Sigmoid colon (tissue), 7 donors: ENCODE results near the gene AP2A1. TPM values are rescaled to one million over a fixed set of nuclear protein-coding genes. Genes with fewer than 3 reads are reported as not detected.

Experiments
- DNase-seq: peaks from one replicate; pipeline ENCODE4 v3.0.0-alpha.2; 2019
- H3K27ac ChIP-seq, 4 donors: fragments of 200-600 bp; sonication (generic); one replicate each; pipeline ENCODE4 v1.5.1; 2016 to 2019; ENCODE audit warnings: mild to moderate bottlenecking in 1 of 4
- H3K27me3 ChIP-seq, 3 donors: fragments of 200-600 bp; sonication (generic); one replicate each; pipeline ENCODE4 v1.5.1; 2019; ENCODE audit warnings: mild to moderate bottlenecking in 1 of 3
- H3K36me3 ChIP-seq, 4 donors: fragments of 200-600 bp; sonication (generic); one replicate each; pipeline ENCODE4 v1.5.1; 2016 to 2019
- H3K4me1 ChIP-seq, 4 donors: fragments of 200-600 bp; sonication (generic); one replicate each; pipeline ENCODE4 v1.5.1; 2017 to 2019
- H3K4me3 ChIP-seq, 4 donors: fragments of 200-600 bp; sonication (generic); one replicate each; pipeline ENCODE4 v1.5.1; 2017 to 2019; ENCODE audit warnings: mild to moderate bottlenecking in 2 of 4, moderate library complexity in 1 of 4
- H3K9me3 ChIP-seq, 4 donors: fragments of 200-600 bp in 3 of 4; sonication (generic) in 3 of 4; one replicate each; pipeline versions ENCODE4 v1.5.1 to v1.6.1; 2013 to 2019
- EP300 ChIP-seq, 4 donors: sonication (generic); formaldehyde crosslinking; IDR thresholded peaks; one replicate each; pipeline ENCODE4 v1.6.1; 2017; ENCODE audit warnings: antibody characterized with exemption in 4 of 4
- POLR2A ChIP-seq, 2 donors: fragments of 450-650 bp; IDR thresholded peaks; one replicate each; pipeline ENCODE4 v1.6.1; 2016; ENCODE audit warnings: antibody characterized with exemption in 2 of 2, mild to moderate bottlenecking in 2 of 2, moderate library complexity in 2 of 2
- POLR2AphosphoS5 ChIP-seq, 4 donors: sonication (generic); formaldehyde crosslinking; IDR thresholded peaks; one replicate each; pipeline ENCODE4 v1.6.1; 2017; ENCODE audit warnings: antibody characterized with exemption in 4 of 4
- WGBS, 2 donors: extraction: QIAGEN DNeasy Blood & Tissue Kit; methylation state at CpG; one replicate each; pipeline ENCODE4 v1.1.7; 2013; 5-methylcytosine and 5-hydroxymethylcytosine counted together
- intact Hi-C: fragments of 100-400 bp; cut with DNase I; formaldehyde crosslinking; loops from one replicate; pipeline ENCODE4 v1.15.1; 2023
- polyA plus RNA-seq, 3 donors: library from polyadenylated mRNA; stranded (reverse); fragments of 200-250 nt; gene quantifications; one replicate each; pipeline ENCODE4 v1.2.3, GENCODE V29; 2013
- total RNA-seq, 4 donors: library from RNA; depleted of rRNA; stranded (reverse); fragments of >200 nt; gene quantifications; one replicate each; pipeline ENCODE4 v1.1.0, GENCODE V29; 2016
- TF ChIP-seq, protein P1 (sequence below), 4 experiments: fragments of 450-650 bp in 3 of 4; fragments of 200-600 bp in 1 of 4; IDR thresholded peaks; one replicate each; pipeline ENCODE4 v1.5.1; 2016 to 2019; ENCODE audit warnings: antibody characterized with exemption in 4 of 4, mild to moderate bottlenecking in 3 of 4, moderate library complexity in 2 of 4
- donor health status: healthy with polysubstance abuse.
- donor health status: Bipolar disorder and iron deficiency.
- donor health status: healthy.

The AP2A1 gene
- total and polyA plus RNA-seq, 7 donors, result 33.0 to 81.1 (median 50.7) TPM

DNA sequence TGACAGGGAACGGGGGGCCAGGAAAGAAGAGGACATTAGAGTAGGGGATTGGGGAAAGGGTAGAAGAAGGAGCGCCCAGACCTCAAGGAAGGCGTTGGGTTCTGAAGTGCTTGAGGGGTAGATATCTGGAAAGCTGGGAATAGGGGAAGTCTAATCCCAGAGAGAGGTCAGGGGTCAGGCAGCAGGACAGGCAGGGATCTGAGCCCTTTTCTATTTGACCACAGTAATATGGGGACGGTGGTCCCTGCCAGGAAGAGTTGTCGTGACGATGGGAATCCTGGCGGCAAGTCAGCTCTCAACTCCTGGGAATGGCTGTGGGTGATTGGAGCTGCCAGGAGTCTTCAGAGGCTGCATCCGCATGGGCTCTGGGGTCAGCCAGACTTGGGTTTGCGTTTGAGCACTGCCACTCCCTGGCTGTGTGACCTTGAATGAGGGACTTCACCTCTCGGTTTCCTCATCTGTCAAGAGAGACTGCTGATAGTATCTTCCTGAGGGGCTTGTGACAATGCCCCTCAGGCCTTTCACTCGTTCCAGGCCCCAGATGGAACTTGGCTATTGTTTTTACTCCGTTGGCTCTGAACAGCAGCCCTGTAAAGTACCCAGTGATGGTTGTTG lies 1.3 kb downstream of the AP2A1 start:
- peak overlapping the region in 3 of 4 donors; percentile 89 to 92 (median 91) for H3K27ac ChIP-seq
- WGBS, 2 donors, result 76% methylated on average over 12 of the region's 12 CpGs

DNA sequence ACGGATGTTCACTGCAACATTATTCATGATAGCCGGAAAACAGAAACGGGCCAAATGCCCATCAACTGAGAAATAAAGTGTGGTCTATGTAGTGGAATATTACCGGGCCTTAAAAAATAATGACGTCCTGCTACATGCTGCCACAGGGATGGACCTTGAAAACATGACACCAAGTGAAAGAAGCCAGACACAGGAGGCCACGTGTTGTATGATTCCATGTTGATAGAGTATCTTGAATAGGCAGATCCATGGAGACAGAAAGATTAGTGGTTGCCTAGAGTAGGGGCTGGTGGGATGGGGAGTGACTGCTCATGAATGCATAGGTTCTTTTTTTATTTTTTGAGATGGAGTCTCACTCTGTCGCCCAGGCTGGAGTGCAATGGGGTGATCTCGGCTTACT lies 3.7 kb downstream of the AP2A1 start:
- Histone ChIP-seq H3K27ac (no peak overlapping the region), H3K4me1 (peaks cover 0 to 34% (median 26%) of the 10 kb centered on the region in 4 donors)
- 93 to 95% methylated on average over 8 of the region's 8 CpGs for WGBS, 2 donors

More for the DNA sequence above, 1.3 kb downstream of the AP2A1 start:
- TF ChIP-seq, protein P1, sequence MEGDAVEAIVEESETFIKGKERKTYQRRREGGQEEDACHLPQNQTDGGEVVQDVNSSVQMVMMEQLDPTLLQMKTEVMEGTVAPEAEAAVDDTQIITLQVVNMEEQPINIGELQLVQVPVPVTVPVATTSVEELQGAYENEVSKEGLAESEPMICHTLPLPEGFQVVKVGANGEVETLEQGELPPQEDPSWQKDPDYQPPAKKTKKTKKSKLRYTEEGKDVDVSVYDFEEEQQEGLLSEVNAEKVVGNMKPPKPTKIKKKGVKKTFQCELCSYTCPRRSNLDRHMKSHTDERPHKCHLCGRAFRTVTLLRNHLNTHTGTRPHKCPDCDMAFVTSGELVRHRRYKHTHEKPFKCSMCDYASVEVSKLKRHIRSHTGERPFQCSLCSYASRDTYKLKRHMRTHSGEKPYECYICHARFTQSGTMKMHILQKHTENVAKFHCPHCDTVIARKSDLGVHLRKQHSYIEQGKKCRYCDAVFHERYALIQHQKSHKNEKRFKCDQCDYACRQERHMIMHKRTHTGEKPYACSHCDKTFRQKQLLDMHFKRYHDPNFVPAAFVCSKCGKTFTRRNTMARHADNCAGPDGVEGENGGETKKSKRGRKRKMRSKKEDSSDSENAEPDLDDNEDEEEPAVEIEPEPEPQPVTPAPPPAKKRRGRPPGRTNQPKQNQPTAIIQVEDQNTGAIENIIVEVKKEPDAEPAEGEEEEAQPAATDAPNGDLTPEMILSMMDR (IDR thresholded peaks at IDR 0.05), result no peak
- TF ChIP-seq EP300 (IDR thresholded peaks at IDR 0.05), result no peak
- no peak for TF ChIP-seq POLR2A (IDR thresholded peaks at IDR 0.05)
- TF ChIP-seq POLR2AphosphoS5 (IDR thresholded peaks at IDR 0.05), result no peak
- Histone ChIP-seq H3K36me3 (no peaks in the 10 kb centered on the region), H3K4me1 (peaks cover 0 to 36% (median 27%) of the 10 kb centered on the region in 4 donors), H3K27me3 (no peaks in the 10 kb centered on the region), H3K4me3 (peak overlapping the region; percentile 85 to 96 (median 92)), H3K9me3 (no peaks in the 10 kb centered on the region)
- no peak for DNase-seq
- intact Hi-C loops, result loop anchor here (2.0 kb wide), 3 partner anchors 45 to 109 kb away; partner anchors contain the start of genes AKT1S1, CPT1C, FUZ and TBC1D17

DNA sequence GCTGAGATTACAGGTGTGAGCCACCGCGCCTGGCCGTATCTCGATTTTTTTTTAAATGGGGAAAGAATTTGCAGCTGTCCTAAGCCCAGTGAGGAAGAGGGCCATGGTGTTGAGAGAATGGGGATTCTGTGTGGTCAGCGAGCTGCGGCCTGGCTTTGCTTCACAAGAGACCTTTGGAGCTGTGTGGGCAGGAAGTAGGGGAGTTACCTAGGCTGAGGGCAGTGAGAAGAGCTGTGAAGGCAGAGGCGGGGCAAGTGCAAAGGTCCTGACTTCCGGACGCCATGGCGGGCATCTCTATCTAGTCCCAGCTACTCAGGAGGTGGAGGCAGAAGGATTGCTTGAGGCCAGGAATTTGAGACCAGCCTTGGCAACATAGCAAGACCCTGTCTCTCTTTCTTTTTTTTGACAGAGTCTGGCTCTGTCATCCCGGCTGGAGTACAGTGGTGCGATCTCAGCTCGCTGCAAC lies 4.9 kb downstream of the AP2A1 start:
- H3K9me3 ChIP-seq, result no peaks in the 10 kb centered on the region
- no peak overlapping the region for H3K27ac ChIP-seq
- H3K27me3 ChIP-seq, result no peaks in the 10 kb centered on the region
- no peak for DNase-seq
- intact Hi-C loops, result no loop called here
- H3K36me3 ChIP-seq, result peaks cover 0 to 10% (median 0%) of the 10 kb centered on the region in 4 donors
- no peak overlapping the region for H3K4me3 ChIP-seq
- TF ChIP-seq POLR2AphosphoS5 (IDR thresholded peaks at IDR 0.05) (no peak), POLR2A (IDR thresholded peaks at IDR 0.05) (no peak), EP300 (IDR thresholded peaks at IDR 0.05) (no peak)
- TF ChIP-seq, protein P1 (IDR thresholded peaks at IDR 0.05), result no peak
- H3K4me1 ChIP-seq, result peaks cover 0 to 28% (median 20%) of the 10 kb centered on the region in 4 donors
- 72 to 82% methylated on average over 13 of the region's 13 CpGs for WGBS, 2 donors

More for the DNA sequence above, 3.7 kb downstream of the AP2A1 start:
- intact Hi-C loops, result no loop called here
- no peak for DNase-seq
- Histone ChIP-seq H3K36me3 (peaks cover 0 to 3% (median 0%) of the 10 kb centered on the region in 4 donors), H3K9me3 (no peaks in the 10 kb centered on the region), H3K4me3 (no peak overlapping the region), H3K27me3 (no peaks in the 10 kb centered on the region)
- TF ChIP-seq POLR2A (IDR thresholded peaks at IDR 0.05) (no peak), POLR2AphosphoS5 (IDR thresholded peaks at IDR 0.05) (no peak), EP300 (IDR thresholded peaks at IDR 0.05) (no peak)
- TF ChIP-seq, protein P1 (IDR thresholded peaks at IDR 0.05), result no peak

DNA sequence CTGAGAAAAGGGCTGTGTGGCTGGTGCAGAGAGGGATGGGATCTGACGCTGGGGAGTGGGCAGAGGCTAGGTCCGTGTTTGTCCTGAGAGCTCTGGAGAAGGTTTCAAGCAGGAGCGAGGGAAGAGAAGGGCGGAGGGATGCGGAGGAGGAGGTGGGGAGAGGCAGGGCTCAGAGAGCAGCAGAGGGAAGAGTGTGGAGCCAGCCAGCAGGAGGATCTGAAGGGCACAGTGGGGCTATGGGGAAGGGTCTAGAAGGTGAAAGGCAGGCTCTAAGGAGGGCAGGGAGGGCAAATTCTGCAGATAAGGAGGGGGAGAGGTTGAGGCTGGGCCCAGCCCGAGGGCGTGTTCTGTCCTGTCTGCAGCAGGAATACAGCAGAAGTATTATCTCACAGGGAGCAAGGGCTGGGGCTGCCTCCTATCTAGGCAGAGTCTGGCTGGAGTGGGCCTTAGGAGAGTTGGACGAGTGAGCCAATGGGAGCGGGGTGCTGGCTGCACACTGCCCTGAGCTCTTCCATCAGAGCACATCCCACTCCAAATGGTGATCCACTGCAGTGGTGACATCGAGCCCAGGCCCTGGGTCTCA lies 6.1 kb downstream of the AP2A1 start:
- Histone ChIP-seq H3K4me1 (peaks cover 0 to 22% (median 13%) of the 10 kb centered on the region in 4 donors), H3K36me3 (peaks cover 0 to 10% (median 0%) of the 10 kb centered on the region in 4 donors), H3K4me3 (no peak overlapping the region), H3K27ac (no peak overlapping the region), H3K27me3 (no peaks in the 10 kb centered on the region), H3K9me3 (no peaks in the 10 kb centered on the region)
- DNase-seq, result no peak
- TF ChIP-seq POLR2A (IDR thresholded peaks at IDR 0.05) (no peak), POLR2AphosphoS5 (IDR thresholded peaks at IDR 0.05) (no peak), EP300 (IDR thresholded peaks at IDR 0.05) (no peak)
- TF ChIP-seq, protein P1 (IDR thresholded peaks at IDR 0.05), result no peak
- intact Hi-C loops, result no loop called here
- WGBS, 2 donors, result 87 to 94% methylated on average over 10 of the region's 10 CpGs
